ENCODE results near the gene FRMPD1.

Gene FRMPD1

GRCh38 chr9:37611014-37611413 is 39.7 kb upstream of the FRMPD1 start:
- TF ChIP-seq CTCF (IDR thresholded peaks at IDR 0.05), result no peak
- DNase-seq (ENCODE audit: low spot score), result no peak
- H3K27ac ChIP-seq, result no peak overlapping the region
- no peak overlapping the region for H3K4me3 ChIP-seq

DNA sequence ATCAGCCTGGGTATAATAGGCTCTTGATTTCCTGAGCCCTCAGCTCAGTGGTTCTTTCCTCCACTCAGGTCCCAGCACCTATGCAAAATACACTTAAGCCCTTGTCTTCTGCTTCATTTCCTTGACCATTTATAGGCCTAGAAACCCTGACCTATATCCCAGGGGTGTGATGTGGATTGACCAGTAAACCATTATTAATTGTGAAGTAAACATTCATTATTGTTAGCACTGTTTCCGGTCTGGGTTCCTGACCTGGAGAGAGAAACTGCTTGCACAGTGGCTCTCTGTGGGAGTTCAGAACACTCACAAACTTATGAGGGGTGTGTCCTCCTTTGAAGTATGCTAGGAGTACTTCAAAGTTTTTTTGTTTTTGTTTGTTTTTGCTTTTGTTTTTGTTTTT is 38.8 kb upstream of the FRMPD1 start:
- DNase-seq (ENCODE audit: low spot score), result no peak
- Histone ChIP-seq H3K27ac (no peak overlapping the region), H3K4me3 (no peak overlapping the region)
- no peak for TF ChIP-seq CTCF (IDR thresholded peaks at IDR 0.05)

- H3K4me3 ChIP-seq, result no peak overlapping the region
- no peak overlapping the region for H3K27ac ChIP-seq
- DNase-seq (ENCODE audit: low spot score), result no peak
- TF ChIP-seq CTCF (IDR thresholded peaks at IDR 0.05), result no peak
These were observed 33.6 kb upstream of the FRMPD1 start for GRCh38 chr9:37617161-37617560.

- Histone ChIP-seq H3K27ac (no peak overlapping the region), H3K4me3 (no peak overlapping the region)
- DNase-seq (ENCODE audit: low spot score), result no peak
- TF ChIP-seq CTCF (IDR thresholded peaks at IDR 0.05), result no peak
These were observed 32.9 kb upstream of the FRMPD1 start for GRCh38 chr9:37617832-37618231.

- H3K27ac ChIP-seq, result no peak overlapping the region
- no peak for TF ChIP-seq CTCF (IDR thresholded peaks at IDR 0.05)
- H3K4me3 ChIP-seq, result no peak overlapping the region
- no peak for DNase-seq (ENCODE audit: low spot score)
These were observed 31.9 kb upstream of the FRMPD1 start for GRCh38 chr9:37618817-37619216.

DNA sequence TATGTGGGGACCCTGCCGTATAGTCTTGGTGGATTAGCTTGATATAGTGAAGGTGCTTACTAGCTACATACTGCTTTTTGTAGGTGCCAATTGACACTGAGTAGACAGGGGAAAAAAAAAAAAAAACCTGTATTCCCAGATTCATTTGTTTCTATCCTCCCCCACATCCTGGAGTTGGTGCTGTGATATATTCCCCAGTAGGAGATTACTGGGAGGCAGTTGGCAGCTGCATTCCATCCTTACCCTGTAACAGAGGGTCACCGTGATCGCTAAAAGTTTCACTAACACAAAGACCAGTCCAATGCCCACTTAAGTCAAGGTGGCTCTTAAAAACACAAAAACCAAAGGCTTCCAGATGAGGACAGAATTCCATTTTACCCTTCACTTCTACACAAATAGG is 30.9 kb upstream of the FRMPD1 start:
- H3K4me3 ChIP-seq, result no peak overlapping the region
- DNase-seq (ENCODE audit: low spot score), result no peak
- TF ChIP-seq CTCF (IDR thresholded peaks at IDR 0.05), result no peak
- no peak overlapping the region for H3K27ac ChIP-seq

- no peak overlapping the region for H3K27ac ChIP-seq
- no peak for DNase-seq (ENCODE audit: low spot score)
- TF ChIP-seq CTCF (IDR thresholded peaks at IDR 0.05), result no peak
- no peak overlapping the region for H3K4me3 ChIP-seq
These were observed 30.4 kb upstream of the FRMPD1 start for GRCh38 chr9:37620396-37620795.

All from coronary artery (tissue), 2 donors.